KOPT-K1 (cell line): Measurements from ENCODE around the gene HSPB2.
A peak's percentile ranks its signal among the peaks of the same experiment; 100 is the strongest.
"Not testable (repeated sequence)": the region's sequence is repeated elsewhere in the genome, so short reads cannot be mapped to it uniquely, and the experiment has no call there.

Experiments
- H3K27ac ChIP-seq: fragments of 200-600 bp; sonication (generic); 2 replicates; pipeline ENCODE4 v1.5.1; 2016; ENCODE audit warnings: antibody characterized with exemption, mild to moderate bottlenecking, low read depth, low read length; ENCODE audit not compliant: poor library complexity, severe bottlenecking
- H3K36me3 ChIP-seq: fragments of 200-600 bp; sonication (generic); 2 replicates; pipeline ENCODE4 v1.5.1; 2017; ENCODE audit warnings: antibody characterized with exemption, mild to moderate bottlenecking, low read length, moderate library complexity; ENCODE audit not compliant: insufficient read depth
- H3K9me3 ChIP-seq: fragments of 200-600 bp; sonication (generic); 2 replicates; pipeline ENCODE4 v1.5.1; 2017; ENCODE audit warnings: antibody characterized with exemption, low read length, mild to moderate bottlenecking; ENCODE audit not compliant: insufficient read depth, poor library complexity, severe bottlenecking

The HSPB2 gene

DNA sequence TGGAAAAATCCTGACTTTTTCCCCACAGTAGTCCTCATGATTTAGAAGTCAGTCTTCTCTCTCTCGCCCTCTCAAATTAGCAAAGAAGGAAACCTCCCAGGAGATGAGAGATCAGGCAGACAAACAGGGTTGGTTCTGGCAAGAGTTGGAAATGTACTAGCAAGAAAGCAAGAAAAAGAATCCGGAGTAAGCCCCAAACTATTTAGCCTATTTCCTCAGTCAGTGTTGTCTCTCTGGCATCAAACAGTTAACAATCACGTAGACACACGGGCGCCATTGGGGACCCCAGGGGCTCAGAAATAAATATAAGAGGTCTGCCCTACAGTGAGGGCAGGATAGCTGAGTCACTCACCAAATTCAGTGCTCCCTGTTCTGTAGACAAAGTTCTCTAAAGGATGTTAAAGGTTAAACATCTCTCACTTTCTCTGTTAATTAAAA lies 10.8 kb downstream of the HSPB2 start:
- H3K36me3 ChIP-seq: no peaks in the 10 kb centered on the region
- H3K9me3 ChIP-seq: no peaks in the 10 kb centered on the region
- H3K27ac ChIP-seq: no peak overlapping the region

DNA sequence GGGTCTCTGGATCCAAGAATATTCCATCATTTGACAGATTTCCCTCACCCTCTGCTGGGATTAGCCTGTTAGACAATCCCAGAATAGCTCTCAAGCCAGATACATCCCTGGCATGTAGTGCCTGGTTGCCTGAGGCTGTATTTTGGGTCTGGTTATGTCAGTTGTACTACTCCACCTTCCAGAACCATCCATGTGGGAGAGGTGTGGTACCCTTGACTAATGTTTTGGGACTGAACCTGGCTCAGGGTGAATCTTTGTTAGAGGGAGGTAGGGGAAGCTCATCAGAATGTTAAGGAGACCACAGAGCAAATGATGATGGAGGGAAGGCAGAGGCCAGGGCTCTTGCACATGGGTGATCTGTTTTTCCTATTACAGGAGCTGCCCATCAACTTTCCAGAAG lies 11.4 kb downstream of the HSPB2 start:
- Histone ChIP-seq H3K36me3 (no peaks in the 10 kb centered on the region), H3K27ac (no peak overlapping the region), H3K9me3 (no peaks in the 10 kb centered on the region)

DNA sequence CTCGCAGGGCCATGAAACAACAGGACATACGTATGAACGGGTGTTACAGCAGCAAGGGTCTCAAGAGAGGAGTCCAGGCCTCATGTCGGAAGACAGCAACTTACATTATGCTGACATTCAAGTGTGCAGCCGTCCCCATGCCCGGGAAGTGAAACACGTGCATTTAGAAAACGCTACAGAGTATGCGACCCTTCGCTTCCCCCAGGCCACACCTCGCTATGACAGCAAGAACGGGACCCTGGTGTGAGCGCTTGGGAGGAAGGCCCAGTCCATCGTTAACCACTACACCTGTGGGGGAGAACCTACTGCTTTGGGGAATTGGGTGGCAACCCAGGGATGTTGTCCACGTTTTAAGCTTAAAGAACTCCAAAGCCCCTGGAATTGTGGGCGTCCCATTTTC lies 13.4 kb downstream of the HSPB2 start:
- Histone ChIP-seq H3K9me3 (no peaks in the 10 kb centered on the region), H3K36me3 (no peaks in the 10 kb centered on the region), H3K27ac (peak overlapping the region; percentile 84)

DNA sequence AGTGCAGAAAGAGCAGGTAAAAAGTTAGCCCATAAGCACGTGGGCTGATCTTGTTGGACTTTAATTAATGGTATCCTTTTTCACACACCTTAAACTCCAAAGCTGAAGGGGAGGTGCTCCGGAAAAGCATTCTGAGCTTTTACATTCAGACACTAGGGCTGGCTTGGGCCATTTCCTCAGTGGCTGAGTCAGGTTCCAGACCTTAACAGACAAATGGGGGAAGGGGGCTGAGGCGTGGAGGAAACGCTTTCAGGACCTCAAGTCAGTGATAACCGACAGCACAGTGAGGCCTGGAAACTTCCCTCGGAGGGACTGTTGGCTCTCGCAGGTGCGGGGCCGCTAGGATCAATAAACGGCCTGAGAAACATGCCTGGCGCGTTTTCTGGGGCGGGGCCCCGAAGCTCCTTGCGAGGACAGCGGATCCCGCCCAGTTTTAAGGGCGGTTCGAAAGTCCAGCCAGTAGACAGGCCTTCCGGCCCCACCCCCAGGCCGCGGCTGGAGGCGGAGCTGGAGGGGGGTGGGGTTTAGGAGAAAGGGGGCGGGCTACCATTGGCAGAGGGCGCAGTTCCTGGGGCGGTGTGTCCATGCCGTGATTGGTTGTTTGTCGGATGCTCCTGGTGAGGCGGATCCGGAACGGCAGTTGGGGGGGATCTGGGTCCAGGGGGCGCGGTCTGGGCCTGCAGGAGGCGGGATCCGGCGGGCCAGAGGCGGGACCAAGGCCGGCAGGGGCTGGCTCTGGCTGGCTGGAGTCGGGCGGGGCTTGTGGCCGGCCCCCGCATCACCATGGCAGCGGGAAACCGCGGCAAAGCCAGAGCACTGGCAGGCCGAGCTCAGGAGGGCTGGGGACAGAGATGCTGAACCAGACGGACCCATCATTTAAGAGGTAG lies 14.2 kb downstream of the HSPB2 start:
- peak overlapping the region; percentile 84 for H3K27ac ChIP-seq
- H3K36me3 ChIP-seq: no peaks in the 10 kb centered on the region
- no peaks in the 10 kb centered on the region for H3K9me3 ChIP-seq

DNA sequence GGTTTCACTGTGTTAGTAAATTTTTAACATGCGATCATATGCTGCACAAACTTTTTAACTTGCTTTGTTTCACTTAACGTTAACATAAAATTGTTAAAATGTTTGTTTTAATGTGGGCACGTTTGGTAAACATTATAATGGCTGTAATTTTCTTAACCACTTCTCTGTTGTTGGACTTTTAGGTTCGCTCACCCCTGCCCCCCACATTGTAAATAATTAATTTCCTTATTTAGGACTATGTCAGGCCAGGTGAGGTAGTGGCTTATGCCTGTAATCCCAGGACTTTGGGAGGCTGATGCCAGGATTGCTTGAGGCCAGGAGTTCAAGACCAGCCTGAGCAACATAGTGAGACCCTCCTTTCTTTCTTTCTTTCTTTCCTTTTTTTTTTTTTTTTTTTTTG lies 17.9 kb downstream of the HSPB2 start:
- no peak overlapping the region for H3K27ac ChIP-seq
- no peaks in the 10 kb centered on the region for H3K36me3 ChIP-seq
- no peaks in the 10 kb centered on the region for H3K9me3 ChIP-seq

DNA sequence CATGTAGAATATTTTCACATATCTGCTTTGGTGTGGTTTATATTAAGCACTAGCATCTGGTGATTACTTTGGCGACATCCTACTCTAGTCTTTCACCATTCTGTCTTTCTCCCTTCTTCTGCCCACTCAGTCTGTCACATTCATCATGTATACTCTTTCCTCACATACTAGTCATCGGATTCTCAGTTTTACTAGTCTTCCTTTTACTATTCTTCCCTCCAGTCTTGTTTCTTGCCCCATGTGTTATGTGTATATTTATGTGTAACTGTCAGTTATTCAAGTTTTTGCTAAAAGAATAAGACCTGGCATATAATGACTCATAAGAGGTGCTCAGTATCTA lies 20.0 kb downstream of the HSPB2 start:
- Histone ChIP-seq H3K36me3 (no peaks in the 10 kb centered on the region), H3K9me3 (no peaks in the 10 kb centered on the region), H3K27ac (no peak overlapping the region)

DNA sequence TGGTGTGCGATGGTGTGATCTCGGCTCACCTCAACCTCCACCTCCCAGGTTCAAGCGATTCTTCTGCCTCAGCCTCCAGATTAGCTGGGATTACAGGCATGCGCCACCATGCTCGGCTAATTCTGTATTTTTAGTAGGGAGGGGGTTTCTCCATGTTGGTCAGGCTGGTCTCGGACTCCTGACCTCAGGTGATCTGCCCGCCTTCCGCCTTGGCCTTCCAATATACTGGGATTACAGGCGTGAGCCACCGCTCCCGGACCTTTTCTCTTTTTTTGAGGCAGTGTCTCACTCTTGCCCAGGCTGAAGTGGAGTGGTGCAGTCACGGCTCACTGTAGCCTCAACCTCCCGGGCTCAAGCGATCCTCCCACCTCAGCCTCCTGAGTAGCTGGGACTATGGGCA lies 20.6 kb downstream of the HSPB2 start:
- H3K9me3 ChIP-seq: not testable (repeated sequence)

DNA sequence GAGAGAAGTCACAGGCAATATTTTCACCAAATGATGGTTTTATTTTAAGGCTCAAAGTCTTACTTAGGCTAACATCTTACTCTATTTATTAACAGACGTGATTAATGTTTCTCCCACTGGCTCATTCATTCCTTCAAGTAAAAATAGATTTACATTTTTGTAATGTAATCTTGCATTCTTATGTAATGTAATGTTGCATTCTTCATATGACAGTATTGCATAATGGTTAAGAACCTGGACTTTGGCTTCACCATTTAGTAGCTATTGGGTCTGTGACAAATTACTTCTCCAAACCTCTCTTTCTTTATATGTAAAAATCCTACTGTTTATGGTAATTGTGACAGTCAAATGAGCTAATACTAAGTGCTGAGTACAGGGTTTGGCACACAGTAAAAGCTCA lies 21.3 kb downstream of the HSPB2 start:
- Histone ChIP-seq H3K27ac (no peak overlapping the region), H3K9me3 (no peaks in the 10 kb centered on the region), H3K36me3 (no peaks in the 10 kb centered on the region)

More for the DNA sequence above, 20.6 kb downstream of the HSPB2 start:
- not testable (repeated sequence) for H3K36me3 ChIP-seq, H3K27ac ChIP-seq

DNA sequence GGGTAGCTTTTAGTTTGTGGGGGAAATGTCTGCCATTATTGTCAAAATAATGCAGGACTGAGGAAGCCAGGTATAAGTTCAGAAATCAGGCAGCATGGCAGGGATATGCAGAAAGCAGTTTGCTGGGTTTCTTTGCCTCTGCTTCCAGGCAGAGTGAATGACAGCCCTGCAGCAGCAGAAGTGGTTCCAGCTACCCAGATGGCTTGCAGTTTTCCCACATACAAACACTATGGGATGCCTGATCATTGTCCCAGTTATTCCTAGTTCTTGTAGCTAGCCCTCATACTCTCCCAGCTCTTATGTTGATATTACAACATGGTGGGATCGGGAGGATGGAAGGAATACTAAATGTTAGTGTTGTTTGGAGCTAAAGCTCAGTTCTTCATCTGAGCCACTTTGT lies 21.8 kb downstream of the HSPB2 start:
- H3K36me3 ChIP-seq: no peaks in the 10 kb centered on the region
- H3K27ac ChIP-seq: no peak overlapping the region
- H3K9me3 ChIP-seq: no peaks in the 10 kb centered on the region

DNA sequence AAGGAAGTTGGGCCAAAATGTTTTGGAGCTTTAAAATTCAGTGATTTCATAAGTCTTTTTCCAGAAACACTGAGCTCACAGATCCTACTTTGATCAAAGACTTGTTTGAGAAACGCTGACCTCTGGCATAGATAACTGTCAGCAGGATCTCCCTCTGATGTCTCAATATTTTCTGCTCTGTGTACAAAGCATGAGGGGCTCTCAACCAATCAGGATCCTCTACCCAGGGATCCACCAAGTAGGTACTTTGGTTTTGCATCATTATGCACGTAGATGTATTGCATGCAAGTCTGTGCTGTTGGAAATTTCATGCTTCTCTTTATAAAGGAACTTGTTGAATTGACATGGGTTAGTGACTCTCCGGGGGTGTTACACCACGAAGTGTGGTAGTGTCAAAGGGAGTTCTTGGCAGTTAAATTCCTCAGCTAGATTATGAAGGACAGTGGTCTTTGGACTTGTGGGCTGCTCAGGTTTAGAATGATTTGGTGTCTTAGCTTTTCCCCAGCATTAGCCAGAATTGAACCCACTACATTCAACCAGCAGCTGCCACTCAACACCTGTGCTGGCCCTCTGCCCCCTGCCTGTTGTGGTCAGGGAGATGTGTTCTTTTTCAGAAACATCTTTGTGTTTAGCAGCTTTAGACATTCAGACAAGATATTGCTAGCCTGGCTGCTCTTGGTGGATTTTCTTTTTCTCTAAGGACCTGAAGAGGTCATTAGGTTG lies 22.9 kb downstream of the HSPB2 start:
- H3K27ac ChIP-seq: no peak overlapping the region
- no peaks in the 10 kb centered on the region for H3K9me3 ChIP-seq
- H3K36me3 ChIP-seq: no peaks in the 10 kb centered on the region

DNA sequence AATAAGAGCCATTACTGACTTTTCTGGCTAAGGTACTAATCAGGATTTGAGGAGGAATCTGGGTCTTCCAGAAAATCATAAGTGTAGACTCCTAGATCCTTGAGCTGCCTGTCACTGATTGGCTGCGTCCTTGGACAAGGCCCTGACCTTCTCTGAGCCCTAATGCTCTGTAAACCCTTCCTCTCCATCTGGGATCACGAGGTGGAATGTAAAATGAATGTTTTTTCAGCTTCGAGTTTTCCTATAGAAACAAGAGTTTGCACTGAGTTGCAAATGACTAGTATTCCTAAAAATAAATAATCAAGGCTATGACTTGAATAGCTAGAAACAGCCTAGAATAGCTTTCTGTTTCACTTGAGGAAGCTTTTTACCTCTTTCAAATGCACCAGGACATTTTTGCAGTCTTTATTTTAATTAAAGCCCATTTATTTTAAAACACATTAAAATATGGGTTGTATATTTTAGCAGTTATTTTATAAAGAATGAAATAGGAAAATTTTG lies 23.6 kb downstream of the HSPB2 start:
- Histone ChIP-seq H3K9me3 (no peaks in the 10 kb centered on the region), H3K36me3 (no peaks in the 10 kb centered on the region), H3K27ac (peak overlapping the region; percentile 31)

DNA sequence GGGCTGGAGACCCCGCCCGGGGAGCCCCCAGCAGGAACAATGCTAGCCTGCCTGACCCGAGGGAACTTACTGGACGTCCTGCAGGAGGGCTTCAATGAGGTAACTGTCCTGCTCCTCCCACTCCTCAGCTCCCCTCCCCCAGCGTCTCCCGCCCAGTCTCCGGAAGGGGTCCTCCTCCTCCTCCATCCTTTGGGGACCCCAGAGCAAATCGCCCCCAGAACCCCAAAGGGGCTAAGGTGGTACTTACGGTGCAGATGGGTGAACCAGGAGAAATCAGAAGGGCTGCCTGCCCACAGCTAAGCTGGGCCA lies 24.9 kb downstream of the HSPB2 start:
- Histone ChIP-seq H3K36me3 (no peaks in the 10 kb centered on the region), H3K27ac (no peak overlapping the region), H3K9me3 (no peaks in the 10 kb centered on the region)

DNA sequence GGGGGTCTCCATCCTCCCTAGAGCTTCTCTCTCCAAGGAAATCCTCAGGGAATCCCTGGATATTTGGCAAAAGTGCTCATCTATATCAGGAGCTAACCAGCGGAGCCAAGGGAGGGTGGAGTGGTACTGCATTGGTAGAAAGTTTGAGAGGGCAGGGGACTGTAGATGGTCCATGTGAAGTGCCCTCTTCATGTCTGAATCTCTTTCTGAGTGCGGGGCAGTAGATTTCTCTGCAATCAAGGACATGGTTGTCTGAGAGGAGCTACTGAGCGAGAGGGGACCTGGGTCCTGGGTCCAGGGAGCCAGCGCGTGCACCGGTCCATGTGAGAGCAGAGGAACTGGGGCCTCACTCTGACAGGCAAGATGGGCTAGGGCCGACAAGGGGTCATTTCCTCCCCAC lies 25.3 kb downstream of the HSPB2 start:
- Histone ChIP-seq H3K27ac (no peak overlapping the region), H3K36me3 (no peaks in the 10 kb centered on the region), H3K9me3 (no peaks in the 10 kb centered on the region)

DNA sequence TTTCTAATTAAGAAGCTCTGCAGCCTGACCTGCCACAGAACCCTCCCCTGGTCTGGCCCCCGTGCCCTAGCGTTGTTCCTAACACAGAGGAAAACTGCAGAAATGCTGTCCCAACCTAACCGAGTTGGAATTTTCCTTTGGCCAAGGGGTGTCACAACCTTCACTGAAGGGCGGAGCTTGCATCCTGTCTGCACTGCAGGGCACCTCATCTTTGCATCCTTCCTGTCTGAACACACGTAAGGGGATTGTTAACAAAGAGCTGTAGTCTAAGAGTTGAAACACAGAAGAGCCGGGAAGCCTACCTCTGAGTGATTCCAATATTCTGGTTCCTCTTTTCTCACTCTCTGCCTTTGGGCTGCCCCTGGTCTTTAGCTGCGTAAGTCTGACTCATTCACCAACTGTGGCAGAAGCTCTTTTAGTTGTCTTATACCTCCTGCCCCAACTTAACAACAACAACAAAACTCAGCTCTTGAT lies 26.2 kb downstream of the HSPB2 start:
- H3K27ac ChIP-seq: no peak overlapping the region

DNA sequence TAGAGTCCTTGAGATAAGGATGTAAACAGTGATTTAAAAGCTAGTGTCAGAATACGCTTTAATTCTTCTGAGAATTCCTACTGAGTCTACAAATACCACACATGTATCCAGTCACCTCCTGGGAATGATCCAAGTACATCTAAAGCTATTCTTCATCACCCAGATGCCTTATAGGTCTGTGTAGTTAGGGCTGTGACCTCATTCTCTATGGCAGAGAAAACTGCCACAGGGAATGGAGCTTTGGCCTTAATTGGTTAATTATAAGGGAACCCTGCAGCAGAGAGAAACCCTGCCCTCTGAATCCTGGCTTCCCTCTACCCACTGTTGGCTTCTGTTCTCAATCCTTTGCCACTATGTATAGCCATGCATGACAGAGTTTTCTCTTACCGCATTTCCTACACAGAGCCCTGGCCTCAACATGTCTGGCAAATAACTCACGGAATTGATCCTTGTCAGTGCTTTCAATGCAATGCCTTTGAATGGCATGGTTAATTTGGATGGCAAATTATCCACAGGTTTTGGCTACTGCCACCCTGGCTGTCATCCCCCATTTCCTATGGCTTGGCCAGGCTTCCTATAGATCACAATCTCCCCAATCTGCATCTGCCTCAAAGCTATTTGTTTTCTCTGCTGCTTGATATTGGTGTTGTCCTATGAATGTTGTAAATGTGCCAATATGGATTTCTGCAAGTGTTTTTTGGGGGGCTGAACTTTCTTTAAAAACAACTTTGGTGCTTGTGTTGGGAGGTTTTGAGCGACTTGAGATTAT lies 27.5 kb downstream of the HSPB2 start:
- Histone ChIP-seq H3K27ac (no peak overlapping the region), H3K9me3 (no peaks in the 10 kb centered on the region), H3K36me3 (no peaks in the 10 kb centered on the region)

More for the DNA sequence above, 26.2 kb downstream of the HSPB2 start:
- H3K9me3 ChIP-seq: no peaks in the 10 kb centered on the region
- H3K36me3 ChIP-seq: no peaks in the 10 kb centered on the region
